Measurements from ENCODE around the gene EPB41L2.
"Not testable (repeated sequence)": the region's sequence is repeated elsewhere in the genome, so short reads cannot be mapped to it uniquely, and the experiment has no call there.

EPB41L2 gene

DNA sequence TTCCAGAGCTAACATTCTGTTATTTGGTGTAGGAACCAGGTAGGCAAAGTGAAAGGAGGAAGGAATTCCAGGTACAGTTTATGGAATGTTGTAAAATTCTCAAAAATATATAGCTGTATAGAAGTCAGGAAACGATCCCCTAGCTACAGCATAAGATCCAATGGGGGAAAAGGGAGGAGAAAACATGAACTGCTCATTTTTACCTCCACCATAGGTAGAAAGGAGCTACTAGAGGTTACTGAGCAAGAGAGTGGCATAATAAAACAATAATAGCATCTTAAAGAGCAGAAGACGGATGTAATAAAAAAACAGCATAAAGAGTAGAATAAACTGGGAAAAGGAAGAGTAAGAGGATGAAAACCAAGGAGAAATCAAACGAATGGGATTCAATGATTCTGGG, 26.9 kb downstream of the EPB41L2 start:
- no peak for DNase-seq (ENCODE audit: low read depth in 3 of 3)

DNA sequence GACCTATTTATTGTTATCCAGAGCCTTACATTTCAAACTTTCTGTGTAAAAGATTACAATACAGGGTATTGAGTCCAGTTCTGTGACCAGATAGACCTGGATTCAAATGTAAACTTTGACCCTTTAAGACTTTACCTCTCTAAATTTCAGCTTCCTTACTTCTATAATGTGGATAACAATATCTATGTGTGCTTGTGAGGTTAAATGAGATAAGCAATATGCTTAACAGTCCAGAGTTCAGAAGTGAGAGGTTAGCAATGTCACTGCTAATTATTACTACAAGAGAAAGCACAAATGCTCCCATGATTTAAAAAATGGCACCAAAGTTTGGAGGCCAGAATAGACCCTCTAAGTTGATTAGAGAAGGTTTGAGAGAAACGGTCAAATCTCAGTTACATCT, 27.5 kb downstream of the EPB41L2 start:
- DNase-seq (ENCODE audit: low read depth in 3 of 3): no peak

DNA sequence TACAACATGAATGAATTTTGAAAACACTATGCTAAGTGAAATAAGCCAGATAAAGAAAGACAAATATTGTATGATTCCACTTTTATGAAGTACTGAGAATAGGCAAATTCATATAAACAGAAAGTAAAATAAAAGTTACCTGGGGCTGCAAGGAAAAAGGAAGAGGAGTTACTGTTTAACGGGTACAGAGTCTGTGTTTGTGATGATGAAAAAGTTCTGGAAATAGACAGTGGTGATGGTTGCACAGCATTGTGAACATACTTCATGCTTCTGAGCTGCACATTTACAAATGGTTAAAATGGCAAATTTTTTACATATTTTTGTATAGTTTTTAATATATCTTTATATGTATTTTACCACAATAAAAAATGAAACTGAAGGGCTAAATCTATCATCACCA, 29.4 kb downstream of the EPB41L2 start:
- no peak for DNase-seq (ENCODE audit: low read depth in 3 of 3)

DNA sequence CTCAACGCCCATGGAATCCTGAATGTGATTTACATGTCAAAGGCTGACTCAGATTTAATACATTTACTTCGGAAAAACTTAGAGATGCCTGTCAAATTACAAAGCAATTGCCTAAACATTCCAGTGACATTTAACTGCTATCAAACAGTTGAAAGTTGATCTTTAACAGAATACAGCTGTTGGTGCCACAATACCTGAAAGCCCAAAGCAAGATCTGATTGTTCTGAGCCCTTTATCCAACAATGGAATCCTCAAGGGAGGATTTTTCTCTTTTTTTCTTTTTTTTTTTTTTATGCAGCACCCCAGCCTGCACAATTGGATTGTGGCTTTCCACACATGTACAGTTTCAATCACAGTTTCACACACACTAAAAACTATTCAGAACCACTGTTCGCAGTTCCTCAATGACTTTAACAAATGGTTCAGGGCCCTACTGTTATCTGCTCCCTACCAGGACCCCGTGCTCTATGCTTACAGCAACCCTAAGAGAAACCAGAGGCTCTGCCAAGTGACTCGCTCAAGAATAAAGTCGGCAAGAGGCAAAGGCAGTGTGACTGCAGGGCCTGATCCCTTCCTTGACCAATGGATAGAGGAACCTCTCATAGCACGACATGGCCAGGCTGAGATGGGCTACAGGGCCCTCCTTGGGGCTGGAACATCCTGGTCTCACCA, 33.3 kb downstream of the EPB41L2 start:
- no peak for DNase-seq (ENCODE audit: low read depth in 3 of 3)

DNA sequence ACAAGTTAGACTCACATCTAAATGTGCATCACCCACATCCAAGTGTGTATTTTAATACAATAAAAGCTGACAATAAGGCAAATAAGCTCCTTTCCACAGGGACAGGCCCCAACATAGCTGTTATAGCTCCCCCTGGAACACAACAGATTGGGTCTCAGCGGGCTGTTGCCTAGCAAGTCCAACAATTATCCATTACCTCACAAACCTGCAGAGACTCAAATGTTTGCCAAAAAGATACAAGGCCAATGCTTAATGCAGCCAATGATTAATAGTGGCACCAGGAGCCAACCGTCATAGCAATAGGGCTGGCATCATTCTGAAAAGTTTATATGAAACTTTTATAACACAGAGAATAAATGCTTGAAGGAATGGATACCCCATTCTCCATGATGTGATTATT, 35.7 kb downstream of the EPB41L2 start:
- no peak for DNase-seq (ENCODE audit: low read depth in 3 of 3)

DNA sequence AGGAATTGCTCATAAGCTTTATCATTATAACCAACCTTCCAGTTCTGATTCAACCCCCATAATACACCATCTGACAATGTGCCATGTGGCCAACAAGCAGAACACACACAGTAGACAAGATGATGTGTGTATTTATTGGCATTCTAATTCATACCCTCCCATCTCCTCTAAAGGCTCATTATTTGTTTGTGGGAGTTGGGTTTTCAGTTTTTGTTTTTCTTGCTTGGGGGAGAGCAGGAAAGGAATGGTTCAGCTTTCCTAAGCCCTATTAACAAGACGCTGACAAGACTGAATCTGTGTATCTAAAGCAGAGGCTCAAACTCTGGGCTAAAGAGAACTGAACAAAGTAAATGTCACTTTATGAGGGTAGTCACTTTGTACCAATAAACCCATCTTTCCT, 36.8 kb downstream of the EPB41L2 start:
- no peak for DNase-seq (ENCODE audit: low read depth in 3 of 3)

DNA sequence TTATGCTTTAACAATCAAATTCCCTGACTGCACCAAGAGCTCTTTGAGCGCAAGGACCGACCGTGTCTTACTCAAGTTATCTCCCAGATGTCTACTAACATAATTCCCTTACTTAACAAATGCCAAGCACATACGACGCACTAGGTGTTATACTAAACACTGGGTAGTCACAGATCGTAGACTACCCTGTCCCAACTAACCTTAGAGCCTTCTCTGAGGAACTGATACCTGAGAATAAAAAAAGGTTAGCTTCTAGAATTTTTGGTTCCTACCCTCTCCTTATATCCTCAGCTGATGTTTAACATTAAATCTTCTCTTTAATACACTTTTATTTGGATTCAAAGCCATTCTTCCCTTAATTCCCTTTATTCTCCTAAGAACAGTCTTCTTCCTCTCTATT, 38.5 kb downstream of the EPB41L2 start:
- DNase-seq (ENCODE audit: low read depth in 3 of 3): no peak

DNA sequence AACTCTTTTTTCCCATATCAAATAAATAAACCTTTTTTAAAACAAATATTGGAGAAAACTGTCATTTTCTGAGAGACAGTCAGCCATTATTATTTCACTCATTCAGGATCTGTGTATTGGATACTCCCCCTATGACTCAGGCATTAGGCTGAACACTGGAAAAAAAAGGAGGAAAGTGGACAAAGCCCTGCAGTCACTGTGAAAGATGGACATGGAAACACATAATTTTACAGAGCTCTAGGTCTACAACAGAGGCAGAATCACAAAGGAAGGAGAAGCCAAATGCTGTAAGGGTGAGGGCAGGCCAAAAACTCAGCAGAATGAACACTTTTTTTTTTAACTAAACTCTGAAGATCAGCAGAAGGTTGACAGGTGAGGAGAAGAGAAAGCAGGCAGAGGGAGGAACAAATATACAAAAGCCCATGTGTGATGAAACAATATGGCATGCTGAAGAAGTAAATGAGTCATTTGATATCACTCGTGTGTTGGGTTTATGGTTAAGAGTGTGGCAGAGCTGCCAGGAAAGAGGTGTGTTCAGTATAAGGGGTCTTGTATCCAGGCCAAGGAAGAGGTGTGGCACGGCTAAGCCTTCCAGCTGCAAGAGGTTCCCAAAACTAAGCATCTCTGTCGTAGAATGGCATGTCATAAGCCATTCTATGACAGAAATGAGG, 39.1 kb downstream of the EPB41L2 start:
- DNase-seq (ENCODE audit: low read depth in 3 of 3): no peak

DNA sequence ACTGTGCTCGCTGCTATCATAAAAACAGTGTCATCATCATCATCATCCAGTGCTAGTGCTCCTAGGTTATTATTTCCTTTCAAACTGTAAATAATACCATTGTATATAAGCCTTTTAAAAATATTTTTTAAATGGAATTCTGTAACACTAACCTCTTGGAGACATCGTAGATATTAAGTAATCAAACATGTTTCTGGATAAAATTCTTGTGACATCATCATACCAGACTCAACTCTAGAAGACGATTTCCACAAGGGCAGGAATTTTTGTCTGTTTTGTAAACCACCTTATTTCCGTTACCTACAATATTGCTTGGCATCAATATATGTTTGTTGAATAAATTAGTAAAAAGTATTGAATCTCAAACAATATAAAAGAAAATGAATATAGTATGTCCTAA, 40.4 kb downstream of the EPB41L2 start:
- no peak for DNase-seq (ENCODE audit: low read depth in 3 of 3)

DNA sequence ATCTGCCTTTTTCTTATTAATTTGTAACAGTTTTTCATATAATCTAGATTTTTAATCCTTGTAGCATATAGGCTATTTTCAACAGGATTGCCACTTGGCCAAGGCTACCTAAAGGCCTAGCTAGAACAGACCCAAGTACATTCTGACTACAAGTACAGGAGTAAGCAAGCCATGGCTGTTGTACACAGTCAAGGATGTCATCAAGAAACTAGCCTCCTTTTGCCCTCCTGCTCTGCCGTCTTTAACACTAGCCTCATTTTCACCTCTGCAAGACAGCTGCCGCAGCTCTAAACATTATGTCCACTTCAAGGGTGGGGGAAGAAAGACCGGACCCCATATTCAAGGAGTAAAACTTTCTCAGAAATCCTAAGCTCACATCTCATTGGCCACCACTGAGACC, 45.1 kb downstream of the EPB41L2 start:
- DNase-seq (ENCODE audit: low read depth in 3 of 3): no peak

DNA sequence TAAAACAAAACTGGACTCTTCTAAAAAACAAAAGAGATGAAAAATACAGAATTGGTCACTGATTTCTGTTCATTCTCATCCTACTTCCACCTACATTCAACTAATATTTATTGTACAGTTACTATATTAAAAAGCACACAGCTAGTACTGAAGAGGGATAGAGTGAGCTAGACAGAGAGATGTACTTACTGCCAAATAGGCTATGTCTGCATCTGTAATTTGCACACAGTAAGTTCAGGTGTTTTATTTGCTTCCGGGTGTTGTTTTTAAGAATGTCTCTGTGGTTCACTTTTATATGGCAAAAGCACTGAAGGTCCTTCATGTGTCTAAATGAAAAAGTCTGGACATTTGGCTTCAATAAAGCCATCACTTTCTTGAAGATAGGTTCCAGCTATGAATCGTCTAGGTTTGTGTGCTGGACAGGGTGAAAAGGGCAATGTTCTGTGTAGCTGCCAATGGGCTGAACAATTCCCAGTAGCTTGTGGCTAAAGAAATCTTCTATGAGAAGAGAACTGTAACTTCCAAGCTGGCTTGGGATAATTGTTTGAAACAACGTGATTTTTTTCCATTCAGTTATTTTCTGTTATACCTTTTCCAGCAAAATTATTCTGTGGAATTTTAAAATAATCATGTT, 47.3 kb downstream of the EPB41L2 start:
- DNase-seq (ENCODE audit: low read depth in 3 of 3): no peak

DNA sequence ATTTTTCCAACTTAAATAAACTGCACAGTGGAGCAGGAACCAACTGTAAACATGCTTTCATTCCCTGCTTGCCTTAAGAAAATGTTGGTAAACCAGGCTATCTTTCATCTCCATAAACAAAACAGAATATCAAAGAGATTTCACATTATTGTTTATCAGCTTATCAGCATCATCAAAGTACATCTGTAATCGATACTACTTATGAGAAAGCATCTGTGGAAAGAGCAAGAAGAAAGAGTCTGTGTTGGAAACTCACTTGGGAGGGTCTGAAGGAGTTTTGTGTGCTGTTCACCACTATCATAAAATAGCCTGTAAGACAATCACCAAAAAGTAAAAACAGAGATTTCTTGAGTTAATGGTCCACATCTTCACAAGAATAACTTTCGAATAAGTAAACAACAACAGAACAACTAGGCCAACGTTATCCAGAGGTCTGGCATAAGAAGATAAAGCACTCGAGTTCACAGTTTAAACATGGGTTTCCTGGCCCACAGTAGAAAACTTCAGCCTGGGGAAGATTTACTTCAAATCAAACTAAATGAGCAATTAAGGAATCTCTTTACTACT, 47.9 kb downstream of the EPB41L2 start:
- DNase-seq (ENCODE audit: low read depth in 3 of 3): no peak

DNA sequence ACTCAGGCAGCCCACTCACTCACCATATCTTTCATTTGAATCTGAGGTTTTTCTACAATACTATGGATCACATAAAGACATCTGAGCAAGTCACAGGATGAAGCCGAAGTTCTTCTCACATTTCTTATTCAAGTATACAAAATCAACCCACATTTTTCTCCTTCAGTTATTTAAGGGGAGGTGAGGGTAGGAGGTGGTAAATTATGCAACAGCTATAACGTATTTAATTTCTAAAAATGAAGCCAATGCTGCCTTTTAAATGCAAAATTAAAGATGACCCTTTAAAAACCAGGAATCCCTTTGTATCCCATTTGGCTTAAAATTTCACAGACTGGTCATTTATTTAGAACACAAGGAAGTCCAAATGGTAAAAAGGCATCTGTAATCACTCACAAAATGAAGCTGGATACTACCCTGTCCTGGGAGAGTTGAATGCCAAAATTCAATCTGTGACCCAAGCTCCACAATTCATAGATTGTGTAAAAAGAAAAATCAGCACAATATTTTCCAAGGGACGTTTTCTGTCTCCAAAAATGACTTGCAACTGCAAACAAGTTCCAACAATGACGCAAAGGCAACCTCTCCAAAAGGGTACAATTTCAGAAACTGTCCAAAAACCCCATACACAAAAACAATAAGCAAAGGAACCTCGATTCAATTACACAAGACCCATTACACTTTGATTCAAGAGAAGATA, 48.8 kb downstream of the EPB41L2 start:
- no peak for DNase-seq (ENCODE audit: low read depth in 3 of 3)

DNA sequence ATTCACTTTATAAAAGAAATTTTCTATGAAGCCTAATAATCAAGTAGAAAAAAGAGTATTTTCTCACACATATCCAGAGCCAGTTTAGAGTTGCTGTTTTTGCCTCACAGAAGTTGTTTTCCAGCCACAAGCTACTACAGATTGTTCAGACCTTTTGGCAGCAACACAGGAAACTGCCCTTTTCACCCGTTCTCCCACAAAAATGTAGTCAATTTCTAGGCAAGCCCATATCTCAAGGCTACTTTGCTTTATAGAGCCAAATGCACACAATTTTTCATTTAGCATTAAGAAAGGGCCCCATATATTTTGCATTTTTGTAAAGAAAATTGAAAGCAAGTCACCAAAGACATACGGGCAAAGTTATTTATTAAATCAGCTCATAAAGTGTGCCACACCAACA, 49.5 kb downstream of the EPB41L2 start:
- no peak for DNase-seq (ENCODE audit: low read depth in 3 of 3)

DNA sequence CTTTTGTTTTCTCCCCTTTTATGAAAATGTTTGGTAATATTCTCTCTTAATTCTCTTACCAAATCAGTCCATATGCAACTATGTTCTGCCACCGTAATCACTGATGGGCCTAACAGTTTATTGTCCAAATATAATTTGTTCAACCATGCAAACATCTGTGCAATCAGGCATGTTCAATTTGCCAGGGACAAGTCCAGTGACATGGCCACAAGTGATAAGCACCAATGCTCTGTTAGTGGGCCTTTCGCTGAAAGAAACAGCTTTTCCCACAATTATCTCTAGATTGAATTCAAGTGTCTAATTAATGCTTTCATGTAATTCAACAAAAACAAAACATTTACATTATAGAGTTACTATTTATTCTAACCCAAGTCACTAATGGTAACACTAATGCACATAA, 53.3 kb downstream of the EPB41L2 start:
- DNase-seq (ENCODE audit: low read depth in 3 of 3): no peak

DNA sequence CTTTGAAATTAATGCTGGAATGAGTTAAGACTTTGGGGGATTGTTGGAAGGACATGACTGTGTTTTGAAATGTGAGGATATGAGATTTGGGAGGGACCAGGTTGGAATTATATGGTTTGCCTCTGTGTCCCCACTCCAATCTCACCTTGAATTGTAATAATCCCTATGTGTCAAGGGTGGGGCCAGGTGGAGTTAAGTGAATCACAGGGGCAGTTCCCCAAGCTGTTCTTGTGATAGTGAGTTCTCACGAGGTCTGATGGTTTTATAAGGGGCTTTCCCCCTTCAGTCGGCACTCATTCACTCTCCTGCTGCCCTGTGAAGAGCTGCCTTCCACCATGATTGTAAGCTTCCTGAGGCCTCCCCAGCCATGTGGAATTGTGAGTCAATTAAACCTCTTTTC, 54.1 kb downstream of the EPB41L2 start:
- not testable (repeated sequence) for DNase-seq (ENCODE audit: low read depth in 3 of 3)

DNA sequence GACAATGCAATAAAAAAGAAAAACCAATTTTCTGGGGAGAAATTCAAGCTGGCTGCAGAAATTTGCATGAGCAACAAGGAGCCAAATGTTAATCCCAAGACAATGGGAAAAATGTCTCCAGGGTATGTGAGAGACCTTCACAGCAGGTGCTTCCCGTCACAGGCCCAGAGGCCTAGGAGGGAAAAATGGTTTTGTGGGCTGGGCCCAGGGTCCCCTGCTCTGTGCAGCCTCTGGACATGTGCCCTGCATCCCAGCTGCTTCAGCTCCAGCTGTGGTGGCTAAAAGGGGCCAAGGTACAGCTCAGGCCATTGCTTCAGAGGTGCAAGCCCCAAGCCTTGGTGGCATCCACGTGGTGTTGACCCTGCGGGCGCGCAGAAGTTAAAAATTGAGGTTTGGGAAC, 55.1 kb downstream of the EPB41L2 start:
- DNase-seq (ENCODE audit: low read depth in 3 of 3): not testable (repeated sequence)

DNA sequence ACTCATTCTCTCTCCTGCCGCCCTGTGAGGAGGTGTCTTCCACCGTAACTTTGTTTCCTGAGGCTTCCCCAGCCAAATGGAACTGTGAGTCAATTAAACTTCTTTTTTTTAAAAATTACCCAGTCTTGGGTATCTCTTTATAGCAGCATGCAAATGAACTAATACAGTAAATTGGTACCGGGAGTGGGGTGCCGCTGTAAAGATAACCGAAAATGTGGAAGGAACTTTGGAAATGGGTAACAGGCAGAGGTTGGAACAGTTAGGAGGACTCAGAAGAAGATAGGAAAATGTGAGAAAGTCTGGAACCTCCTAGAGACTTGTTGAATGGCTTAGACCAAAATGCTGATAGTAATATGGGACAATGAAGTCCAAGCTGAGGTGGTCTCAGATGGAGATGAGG, 55.8 kb downstream of the EPB41L2 start:
- DNase-seq (ENCODE audit: low read depth in 3 of 3): no peak

DNA sequence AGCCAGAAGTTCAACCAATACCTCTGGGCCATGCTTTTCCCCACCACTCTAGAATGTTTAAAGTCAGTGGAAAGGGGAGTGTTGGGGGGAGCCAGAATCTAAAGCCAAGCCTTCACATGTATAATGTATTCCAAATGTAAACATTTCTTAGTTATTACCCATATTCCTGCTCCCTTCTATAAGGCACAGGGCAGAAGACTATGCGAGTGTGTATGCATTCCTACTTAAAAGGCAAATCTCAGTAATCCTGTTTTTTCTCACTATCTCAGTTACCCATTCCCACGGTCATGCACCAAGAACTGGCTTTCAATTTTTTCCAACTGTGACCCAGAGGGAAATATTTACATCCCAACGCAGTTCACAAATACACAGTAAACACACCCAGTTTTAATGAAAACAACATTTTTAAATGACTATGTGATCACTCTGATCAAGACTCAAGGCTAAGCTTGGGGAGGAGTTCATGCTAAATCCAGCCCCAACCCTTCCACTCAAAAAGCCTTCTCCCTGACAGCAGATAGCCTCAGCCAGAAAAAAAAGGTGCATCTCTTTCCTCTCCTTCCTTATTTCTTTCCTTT, 57.5 kb downstream of the EPB41L2 start:
- DNase-seq (ENCODE audit: low read depth in 3 of 3): no peak

DNA sequence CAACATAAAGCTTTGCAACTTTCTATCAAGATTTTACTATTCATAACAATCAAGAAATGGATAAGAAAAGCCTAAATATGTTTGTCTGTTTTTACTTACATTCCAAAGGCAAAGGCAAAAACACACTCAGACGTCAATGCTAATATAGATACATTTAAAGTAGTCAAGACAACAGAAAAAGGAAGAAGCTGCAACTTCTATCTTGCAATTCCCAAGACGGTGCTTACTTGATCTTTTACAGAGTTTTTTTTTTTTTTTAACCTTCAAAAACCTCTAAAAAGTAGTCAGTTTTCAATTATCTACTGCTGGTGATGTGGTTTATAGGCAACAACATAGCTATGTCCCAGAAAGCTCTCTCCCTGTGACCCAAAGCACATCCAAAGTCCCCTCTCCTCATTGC, 58.1 kb downstream of the EPB41L2 start:
- no peak for DNase-seq (ENCODE audit: low read depth in 3 of 3)

DNA sequence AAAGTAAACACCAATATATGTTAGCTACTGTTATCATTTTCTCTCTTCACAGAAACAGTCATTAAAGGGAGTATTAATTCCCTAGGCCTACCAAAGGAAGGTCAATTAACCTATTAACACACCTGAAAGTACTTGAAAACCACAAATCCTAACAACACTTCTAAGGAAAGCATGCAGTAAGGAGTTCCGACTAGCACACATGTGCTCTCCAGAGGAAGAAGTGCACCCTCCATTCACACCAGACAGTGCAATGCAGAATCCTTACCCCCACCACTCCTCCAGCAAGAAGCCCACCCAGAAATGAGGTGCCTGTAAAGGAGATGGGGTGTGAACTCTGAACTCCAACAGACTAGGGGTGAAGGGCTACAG, 58.7 kb downstream of the EPB41L2 start:
- DNase-seq (ENCODE audit: low read depth in 3 of 3): no peak

Measured in stimulated activated CD4-positive, alpha-beta T cell treated with anti-CD3 and anti-CD28 coated beads, TNF-alpha, amount 100 ng/mL, for 4 hours (primary cell).